Measurements from ENCODE around the gene FRY. TPM values are rescaled to one million over a fixed set of nuclear protein-coding genes. Genes with fewer than 3 reads are reported as not detected.
A peak's percentile ranks its signal among the peaks of the same experiment; 100 is the strongest.

The FRY gene
- total RNA-seq, 1 donor from 2014 or later: 88.8 TPM

DNA sequence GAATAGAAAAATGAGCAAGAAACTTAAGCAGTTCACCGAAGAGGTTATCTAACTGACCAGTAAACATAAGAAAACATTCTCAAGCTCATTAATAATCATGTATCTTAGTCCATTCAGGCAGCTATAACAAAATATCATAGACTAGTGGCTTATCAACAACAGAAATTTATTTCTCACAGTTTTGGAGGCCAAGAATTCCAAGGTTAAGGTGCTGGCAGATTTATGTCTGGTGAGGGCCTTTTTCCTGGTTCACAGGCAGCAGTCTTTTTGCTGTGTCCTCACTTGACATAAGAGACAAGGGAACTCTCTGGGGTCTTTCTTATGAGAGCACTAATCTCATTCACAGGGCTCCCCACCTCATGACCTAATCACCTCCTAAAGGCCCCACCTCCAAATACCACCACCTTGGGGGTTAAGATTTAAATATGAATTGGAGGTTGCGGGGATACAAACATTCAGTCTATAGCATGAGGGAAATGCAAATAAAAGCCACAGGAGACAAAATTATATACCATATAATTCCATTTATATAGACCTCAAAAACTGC is 160.0 kb downstream of the FRY start:
- intact Hi-C loops (cut with DNase I): no loop called here
- ATAC-seq (no peak), DNase-seq (ENCODE audit: low spot score) (no peak)

DNA sequence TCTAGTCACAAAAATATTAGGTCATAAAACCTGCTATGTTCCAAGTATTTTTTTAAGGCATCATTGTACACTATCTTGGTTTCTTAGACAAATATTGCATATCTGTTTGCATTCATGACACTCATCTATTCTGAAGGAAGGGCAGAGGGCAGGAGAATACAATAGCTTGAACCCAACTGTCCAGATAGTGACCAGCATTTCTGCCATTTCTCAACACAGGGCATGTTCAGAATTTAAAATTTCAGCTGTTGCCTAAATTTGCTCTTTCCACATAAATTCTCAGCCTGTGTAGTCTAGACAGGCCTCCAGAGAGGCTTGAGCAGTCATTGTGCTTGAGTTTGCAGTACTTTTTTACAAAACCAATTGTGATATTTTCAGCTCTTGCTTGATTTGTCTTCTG is 164.1 kb downstream of the FRY start:
- no peak for DNase-seq (ENCODE audit: low spot score)
- intact Hi-C loops (cut with DNase I): no loop called here
- no peak for ATAC-seq

DNA sequence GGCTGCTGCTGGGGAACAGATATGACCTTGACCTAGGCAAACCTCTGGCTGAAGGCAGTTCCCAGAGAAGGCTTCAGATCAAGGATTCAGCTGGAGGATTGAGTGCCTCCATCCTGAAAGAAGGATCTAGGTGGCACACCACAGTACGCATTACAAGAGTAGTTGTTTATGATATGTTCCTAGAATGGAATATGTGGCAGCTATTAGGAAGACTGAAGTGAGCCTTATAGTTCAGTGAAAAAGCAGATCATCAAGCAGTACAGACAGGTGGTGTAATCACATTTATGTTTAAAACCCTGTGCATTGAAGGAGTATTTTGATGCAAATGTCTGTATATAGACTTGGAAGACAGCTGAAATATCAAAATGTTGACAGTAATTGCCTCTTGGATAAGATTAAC is 167.6 kb downstream of the FRY start:
- intact Hi-C loops (cut with DNase I): loop anchor here (1.0 kb wide), 1 partner anchor 25 kb away; no protein-coding TSS in a partner anchor
- ATAC-seq (no peak), DNase-seq (ENCODE audit: low spot score) (no peak)

DNA sequence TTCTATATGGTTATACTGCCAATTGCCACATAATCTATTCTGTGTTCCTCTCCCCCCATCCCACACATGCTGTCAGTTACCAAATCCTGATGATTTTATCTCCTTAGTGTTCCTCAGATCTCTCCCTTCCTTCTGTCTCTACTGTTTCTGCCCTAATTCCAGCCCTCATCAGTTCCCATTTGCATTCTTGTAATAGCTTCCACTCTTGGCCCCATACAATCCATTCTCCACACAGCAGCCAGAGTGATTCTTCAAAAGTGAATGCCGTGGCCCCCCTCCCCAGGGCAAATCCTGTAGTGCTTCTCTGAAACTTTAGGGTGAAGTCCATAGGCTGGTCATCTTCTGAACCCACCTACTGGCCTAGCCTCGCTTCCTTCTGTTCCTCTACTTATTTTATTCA is 169.2 kb downstream of the FRY start:
- no peak for DNase-seq (ENCODE audit: low spot score)
- intact Hi-C loops (cut with DNase I): no loop called here
- no peak for ATAC-seq

DNA sequence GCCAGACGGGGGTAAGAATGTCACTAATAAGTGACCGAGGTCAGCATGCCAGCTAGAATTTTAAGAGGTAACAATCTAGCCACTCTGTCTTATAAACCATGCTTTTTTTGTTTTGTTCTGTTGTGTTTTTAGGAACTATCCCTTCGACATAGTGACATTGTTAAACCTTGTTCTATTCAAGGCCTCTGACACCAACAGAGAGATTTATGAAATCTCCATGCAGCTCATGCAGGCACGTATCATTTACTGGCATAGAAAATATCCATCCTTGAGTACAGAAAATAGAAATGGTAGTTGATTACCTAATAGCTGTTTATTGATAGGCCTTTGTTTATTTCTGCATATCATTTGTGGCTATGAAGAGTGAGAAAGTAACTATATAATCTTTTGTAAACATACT is 170.2 kb downstream of the FRY start:
- no peak for ATAC-seq
- intact Hi-C loops (cut with DNase I): no loop called here
- no peak for DNase-seq (ENCODE audit: low spot score)

DNA sequence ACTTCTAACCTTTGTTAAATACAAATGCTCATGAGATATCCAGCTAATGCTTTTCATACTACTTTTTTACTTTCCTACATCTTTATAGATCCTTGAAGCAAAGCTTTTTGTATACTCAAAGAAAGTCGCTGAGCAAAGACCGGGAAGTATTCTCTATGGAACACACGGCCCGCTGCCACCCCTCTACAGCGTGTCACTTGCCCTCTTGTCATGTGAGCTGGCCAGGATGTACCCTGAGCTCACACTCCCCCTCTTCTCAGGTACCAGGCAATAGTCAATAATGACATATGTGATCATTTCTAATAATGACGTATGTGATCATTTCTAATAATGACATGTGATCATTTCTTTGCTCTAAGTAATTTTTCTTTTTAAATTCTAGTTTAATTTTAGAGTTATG is 170.7 kb downstream of the FRY start:
- ATAC-seq (no peak), DNase-seq (ENCODE audit: low spot score) (no peak)
- intact Hi-C loops (cut with DNase I): no loop called here

DNA sequence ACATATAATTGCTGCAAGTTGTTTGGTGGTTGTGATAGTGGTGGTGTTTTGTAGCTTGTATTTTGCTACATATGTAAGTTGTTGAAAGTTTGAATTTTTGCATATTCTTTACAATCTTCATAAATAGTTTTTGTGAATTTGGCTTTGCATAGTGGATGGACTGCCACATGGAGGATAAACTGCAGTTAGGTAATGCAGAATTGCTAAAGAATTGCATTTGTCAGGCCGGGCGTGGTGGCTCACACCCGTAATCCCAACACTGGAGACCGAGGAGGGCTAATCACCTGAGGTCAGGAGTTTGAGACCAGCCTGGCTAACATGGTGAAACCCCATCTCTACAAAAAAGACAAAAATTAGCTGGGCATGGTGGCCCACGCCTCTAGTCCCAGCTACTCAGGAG is 171.6 kb downstream of the FRY start:
- DNase-seq (ENCODE audit: low spot score) (no peak), ATAC-seq (no peak)
- intact Hi-C loops (cut with DNase I): no loop called here

DNA sequence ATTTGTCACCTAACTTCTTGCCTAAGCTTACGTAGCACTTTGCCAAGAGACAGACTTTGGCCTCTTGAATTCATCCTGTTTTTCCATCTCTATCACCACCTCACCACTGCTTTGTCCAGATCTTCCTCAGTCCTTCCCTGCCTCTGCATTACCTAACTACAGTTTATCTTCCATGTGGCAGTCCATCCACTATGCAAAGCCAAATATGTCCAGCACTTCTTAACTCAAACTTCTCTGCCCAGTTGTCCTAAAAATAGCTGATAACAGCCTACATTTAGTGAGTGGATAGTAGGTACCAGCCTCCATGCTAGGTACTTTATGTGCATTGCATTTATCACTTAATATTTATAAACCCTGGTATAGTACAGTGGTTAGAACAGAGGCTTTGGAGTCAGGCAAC is 172.2 kb downstream of the FRY start:
- DNase-seq (ENCODE audit: low spot score) (no peak), ATAC-seq (no peak)
- intact Hi-C loops (cut with DNase I): no loop called here

DNA sequence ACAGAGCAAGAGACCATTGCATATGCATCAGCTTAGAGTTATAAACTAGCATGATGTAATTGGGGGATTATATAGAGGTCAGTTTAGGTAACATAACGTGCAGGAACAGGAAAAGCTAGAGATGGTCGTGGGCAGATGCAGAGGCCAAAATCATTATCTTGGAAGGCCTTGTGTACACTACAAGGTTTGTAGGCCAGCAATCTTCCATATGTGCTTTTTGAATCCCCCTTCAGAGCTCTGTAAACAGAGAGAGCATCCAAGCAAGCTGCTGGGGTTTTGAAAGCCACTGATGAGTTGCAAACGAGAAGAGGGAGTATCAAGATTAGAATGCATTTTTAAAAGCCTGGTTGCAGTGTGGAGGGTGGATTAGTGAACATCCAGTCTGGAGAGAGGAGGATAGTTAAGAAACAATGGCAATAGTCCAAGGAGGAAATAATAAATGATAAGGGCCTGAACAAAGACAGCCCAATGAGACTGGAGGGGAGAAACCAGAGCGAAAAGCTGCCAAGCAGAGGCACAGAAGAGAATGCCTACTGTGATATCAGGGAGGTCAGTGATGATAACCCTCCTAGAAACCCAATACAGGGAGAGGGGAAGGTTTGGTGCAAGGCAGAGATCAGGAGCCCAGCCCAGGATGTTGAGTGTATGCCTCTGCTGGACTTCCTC is 174.0 kb downstream of the FRY start:
- intact Hi-C loops (cut with DNase I): no loop called here
- ATAC-seq (no peak), DNase-seq (ENCODE audit: low spot score) (no peak)

DNA sequence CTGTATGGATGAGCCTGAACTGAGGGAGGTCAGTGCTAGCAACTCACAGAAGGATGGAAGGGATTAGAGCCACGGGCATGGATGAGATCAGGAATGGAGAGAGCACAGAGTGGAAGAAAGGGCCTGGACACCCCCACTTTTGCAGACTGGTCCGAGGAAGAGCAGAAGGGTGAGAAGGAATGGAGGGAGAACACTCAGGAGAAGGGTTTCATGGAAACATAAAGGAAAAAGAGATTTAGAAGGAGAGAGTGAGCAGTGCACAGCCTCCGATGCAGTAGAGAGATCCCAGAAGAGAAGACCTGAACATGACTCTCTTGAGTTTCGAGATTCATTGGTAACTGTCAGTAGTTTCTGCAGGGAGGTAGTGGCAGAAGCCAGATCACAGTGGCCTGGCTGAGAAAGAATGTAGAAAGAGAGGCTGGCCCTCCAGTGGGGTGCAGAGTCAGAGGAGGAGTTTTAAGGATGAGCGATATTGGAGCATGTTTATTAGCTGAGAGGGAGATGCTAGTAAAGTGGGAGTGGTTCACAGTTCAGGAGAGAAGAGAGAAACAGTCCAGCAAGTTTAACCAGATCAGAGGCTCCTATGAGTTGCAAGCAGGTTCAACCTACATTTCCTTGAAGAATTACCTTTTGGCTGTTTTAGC is 174.6 kb downstream of the FRY start:
- no peak for DNase-seq (ENCODE audit: low spot score)
- no peak for ATAC-seq

DNA sequence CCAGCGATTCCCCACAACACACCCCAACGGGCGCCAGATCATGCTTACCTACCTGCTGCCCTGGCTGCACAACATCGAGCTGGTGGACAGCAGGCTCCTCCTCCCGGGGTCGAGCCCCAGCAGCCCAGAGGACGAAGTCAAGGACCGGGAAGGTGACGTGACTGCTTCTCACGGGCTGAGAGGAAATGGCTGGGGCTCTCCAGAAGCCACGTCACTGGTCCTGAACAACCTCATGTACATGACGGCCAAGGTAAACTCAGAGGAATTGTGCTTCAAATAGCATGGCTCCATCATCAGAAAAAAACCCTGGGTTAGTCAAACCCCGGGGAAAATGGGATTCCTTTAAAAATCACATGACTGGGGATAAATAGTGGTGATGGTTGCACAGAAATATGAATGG is 177.3 kb downstream of the FRY start:
- intact Hi-C loops (cut with DNase I): no loop called here
- ATAC-seq: no peak
- no peak for DNase-seq (ENCODE audit: low spot score)

More for the DNA sequence above, 174.6 kb downstream of the FRY start:
- intact Hi-C loops (cut with DNase I): no loop called here

DNA sequence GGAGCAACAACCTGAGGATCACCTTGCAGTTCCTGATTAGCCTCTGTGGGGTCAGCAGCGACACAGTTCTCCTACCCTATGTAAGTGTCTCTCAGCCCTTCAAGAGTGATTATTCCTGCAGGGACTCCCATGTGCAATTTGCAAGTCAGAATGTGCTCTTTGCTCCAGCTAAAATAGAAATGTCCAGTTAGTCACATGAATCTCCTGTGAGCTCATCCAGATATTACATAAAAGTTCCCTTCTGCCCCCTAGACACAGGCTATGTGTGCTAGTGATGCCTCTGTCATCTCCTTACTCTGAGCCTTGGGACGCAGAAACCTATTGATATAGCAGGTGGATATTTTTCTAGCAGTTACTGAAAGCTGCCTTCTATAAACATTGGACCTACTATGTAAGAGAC is 178.1 kb downstream of the FRY start:
- intact Hi-C loops (cut with DNase I): no loop called here
- no peak for DNase-seq (ENCODE audit: low spot score)
- no peak for ATAC-seq

DNA sequence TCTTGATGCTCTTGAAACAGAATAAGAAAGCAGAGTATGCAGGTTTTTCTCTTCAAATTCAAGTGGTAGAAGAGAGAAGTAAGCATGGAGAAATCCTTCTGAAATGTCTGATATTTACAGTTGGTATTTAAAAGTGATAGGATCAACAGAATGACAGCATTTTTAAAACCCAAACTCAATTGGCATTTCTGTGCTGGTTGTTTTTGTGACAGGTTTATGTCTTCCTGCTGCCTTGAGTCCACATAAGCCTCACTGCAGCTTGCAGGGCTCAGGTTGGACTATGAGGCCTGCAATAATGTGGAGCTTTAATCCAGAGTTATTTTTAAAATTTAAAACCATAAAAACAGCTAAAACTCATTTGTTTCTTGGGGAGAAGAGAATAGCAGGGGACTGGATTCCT is 178.5 kb downstream of the FRY start:
- ATAC-seq (no peak), DNase-seq (ENCODE audit: low spot score) (no peak)
- intact Hi-C loops (cut with DNase I): no loop called here

DNA sequence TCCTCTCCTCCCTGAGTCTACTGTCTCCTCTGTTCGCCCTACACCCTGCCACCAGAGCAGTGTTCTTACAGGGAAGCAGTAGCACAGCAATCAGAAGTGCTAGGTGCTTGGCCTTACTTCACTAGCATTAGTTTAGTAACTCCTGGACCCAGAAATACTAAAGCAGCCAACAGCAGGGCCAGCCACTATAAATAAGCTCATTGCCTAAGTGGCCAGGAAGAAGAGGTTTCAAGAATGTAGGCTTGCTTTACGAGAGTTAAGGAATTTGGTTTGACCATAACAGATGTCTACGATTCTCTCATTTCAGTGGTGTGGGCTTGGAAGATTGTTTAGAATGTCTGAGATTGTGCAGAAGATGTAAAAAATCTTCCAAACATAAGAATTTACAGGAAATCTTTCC is 180.2 kb downstream of the FRY start:
- DNase-seq (ENCODE audit: low spot score) (no peak), ATAC-seq (peak; percentile 72)
- intact Hi-C loops (cut with DNase I): no loop called here

DNA sequence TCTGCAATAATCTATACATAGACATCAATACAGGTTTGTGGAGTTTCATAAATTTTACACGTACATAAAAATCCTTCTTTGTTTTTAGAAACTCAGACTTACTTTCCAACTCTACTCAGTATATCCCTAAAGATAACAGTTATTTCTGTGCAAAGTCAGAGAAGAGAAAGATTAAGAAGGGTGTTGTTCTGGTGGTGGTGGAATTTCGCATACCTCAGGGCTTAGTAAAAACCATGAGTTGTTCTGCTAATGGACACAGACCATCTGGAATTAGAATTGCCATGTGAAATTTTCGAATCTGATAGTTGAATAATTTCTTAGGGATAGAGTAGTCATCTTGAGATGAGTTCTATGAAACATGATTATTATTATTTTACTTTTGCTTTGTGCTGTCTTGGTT is 180.8 kb downstream of the FRY start:
- intact Hi-C loops (cut with DNase I): no loop called here
- DNase-seq (ENCODE audit: low spot score) (no peak), ATAC-seq (no peak)

DNA sequence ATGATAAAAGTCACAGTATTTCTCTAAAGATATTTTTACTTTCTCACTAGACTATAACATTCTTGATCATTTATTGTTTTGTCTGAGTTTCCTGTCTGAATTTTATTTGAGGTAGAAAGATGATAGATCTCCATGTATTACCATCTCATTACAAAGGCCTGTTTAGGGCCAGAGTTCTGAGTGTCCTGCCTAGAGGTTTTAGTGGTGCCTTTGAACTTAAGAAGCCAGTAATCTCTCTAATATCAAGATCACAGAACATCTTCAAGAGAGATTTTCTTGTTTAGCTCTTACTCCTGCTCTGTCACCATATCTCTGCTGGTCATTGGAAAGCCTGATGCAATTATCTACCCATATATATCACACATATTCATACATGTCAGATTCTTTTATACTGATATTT is 182.1 kb downstream of the FRY start:
- DNase-seq (ENCODE audit: low spot score) (no peak), ATAC-seq (no peak)
- intact Hi-C loops (cut with DNase I): no loop called here

DNA sequence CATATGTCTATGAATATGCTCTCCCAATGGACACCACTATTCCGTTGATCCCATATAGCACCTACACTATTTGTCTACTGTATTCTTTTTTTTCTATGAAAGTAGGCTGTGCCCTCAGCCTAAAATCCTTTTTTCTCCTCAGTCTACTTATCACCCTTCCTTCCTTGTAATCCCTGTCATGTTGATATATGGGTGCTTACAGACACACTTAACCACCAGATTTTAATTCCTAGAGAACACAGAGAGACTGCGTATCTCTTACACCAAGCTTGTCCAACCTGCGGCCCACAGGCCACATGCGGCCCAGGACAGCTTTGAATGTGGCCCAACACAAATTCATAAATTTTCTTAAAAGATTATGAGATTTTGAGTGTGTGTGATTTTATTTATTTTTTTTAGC is 182.5 kb downstream of the FRY start:
- no peak for ATAC-seq
- intact Hi-C loops (cut with DNase I): no loop called here
- no peak for DNase-seq (ENCODE audit: low spot score)

DNA sequence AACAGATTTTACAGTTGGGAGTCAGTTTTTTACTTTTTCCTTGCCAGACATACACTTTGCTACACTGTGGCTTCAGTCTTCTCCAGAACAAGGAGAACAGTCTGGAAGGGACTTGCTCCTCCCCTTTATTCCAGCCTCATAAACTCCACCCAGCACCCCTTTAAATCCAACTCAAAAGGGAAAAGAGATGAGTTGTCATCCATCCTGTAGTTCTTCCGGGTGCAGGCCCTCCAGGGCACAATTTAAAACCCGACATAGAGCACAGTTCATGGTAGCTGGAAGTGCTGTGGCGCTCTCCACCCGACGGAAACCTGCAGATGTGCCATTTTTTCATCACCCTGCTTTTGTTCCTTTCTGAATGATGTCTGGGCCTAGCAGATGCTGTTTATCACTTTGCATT is 184.7 kb downstream of the FRY start:
- intact Hi-C loops (cut with DNase I): no loop called here
- DNase-seq (ENCODE audit: low spot score) (no peak), ATAC-seq (no peak)

DNA sequence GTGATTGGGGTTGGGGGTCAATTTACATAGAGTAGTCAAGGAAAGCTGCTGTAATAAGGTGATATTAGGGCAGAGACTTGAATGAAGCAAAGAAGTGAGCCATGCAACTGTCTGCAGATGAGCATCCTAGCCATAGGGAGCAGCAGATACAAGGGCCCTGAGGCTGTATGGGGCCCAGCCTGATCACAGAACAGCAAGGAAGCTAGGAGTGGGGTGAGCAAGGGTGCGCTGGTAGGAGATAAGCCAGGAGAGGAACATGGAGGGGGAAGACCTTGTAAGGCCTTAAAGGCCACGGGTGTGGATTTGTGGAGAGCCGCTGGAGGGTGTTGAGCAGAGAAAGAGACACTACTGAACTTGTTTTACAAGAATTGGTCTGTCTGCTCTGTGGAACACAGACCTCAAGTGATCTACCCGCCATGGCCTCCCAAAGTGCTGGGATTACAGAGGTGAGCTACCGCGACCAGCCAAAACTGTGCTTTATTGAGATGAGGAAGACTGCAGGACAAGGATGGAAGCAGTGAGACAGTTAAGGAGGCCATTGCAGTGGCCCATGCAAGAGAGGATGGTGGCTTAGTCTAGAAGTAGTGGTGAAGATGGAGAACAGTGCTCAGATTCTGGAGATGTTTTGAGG is 190.6 kb downstream of the FRY start:
- intact Hi-C loops (cut with DNase I): no loop called here
- ATAC-seq (no peak), DNase-seq (ENCODE audit: low spot score) (no peak)

DNA sequence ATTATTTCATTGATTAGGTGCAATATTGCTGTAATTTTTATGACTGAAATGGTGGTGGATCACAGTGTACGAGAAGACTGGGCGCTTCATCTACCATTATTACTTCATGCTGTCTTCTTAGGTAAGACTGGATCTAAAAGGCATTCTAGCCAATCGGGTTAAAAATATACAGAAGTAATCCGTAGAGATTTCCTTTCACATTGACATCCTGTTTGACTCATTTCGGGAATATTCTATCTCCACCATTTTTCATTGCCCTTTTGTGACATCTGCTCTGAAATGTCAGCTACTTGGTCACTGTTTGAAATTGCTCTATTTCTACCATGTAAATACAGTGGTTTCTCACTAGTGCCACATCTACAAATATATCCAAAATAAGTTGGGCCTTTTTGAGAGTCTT is 193.3 kb downstream of the FRY start:
- DNase-seq (ENCODE audit: low spot score): no peak
- intact Hi-C loops (cut with DNase I): loop anchor here (1.0 kb wide), 1 partner anchor 26 kb away; no protein-coding TSS in a partner anchor
- ATAC-seq: no peak
